ENCODE data around the gene TAB2.
A peak's percentile ranks its signal among the peaks of the same experiment; 100 is the strongest.
"Not testable (repeated sequence)": the region's sequence is repeated elsewhere in the genome, so short reads cannot be mapped to it uniquely, and the experiment has no call there.

The TAB2 gene

DNA sequence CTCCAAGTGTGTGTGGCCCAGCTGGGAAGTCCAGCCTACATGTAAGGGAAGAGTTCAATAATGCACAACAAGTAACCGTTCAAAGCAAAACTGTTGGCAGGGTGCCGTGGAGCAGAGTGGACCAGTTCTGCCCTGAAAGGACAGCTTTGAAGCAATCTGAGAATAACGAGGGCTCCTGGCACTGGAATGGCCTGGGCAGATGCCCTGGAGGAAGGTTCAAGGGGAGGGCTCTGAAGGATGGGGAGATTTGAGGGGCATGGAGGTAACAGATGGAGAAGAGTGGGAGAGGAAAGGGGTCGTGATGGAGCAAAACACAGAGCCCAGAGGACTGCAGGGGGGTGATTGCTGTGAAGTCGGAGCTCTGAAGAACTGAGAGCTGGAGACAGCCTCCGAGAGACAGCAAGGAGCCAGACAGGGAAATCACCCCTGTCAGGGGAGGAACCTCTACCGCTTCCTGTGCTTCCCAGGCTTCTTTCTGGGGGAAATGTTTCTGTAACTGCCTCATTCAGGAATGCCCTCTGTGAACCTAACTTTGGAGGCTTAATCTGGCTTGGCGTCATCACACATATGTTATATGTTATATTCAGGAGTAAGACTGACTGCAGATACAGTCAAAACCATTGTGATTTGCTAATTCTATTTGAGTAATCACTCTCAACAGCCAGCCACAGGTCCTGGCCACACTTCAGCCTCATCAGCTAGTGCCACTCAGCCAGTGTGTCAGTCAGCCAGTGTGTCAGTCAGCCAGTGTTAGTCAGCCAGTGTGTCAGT, 126.1 kb downstream of the TAB2 start:
- DNase-seq (ENCODE audit: low read depth, low spot score) = no peak

DNA sequence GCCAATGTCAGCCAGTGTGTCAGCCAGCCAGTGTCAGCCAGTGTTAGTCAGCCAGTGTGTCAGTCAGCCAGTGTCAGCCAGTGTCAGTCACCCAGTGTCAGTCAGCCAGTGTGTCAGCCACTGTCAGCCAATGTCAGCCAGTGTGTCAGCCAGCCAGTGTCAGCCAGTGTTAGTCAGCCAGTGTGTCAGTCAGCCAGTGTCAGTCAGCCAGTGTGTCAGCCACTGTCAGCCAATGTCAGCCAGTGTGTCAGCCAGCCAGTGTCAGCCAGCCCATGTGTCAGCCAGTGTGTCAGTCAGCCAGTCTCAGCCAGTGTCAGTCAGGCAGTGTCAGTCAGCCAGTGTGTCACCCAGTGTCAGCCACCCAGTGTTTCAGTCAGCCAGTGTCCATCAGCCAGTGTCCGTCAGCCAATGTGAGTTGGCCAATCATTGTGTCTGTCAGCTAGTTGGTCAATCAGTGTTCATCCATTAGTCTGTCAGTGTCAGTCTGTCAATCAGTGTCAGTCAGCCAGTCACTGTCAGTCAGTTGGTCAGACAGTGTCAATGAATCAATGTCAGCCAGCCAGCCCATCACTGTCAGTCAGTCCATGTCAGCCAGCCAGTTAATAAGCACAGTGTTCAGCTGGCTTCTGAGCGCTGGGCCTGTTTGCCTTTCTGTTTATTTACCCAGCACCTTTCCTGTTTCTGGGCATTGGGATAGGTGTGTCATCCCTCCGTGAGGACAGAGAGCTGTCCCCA, 127.0 kb downstream of the TAB2 start:
- DNase-seq (ENCODE audit: low read depth, low spot score) = not testable (repeated sequence)

DNA sequence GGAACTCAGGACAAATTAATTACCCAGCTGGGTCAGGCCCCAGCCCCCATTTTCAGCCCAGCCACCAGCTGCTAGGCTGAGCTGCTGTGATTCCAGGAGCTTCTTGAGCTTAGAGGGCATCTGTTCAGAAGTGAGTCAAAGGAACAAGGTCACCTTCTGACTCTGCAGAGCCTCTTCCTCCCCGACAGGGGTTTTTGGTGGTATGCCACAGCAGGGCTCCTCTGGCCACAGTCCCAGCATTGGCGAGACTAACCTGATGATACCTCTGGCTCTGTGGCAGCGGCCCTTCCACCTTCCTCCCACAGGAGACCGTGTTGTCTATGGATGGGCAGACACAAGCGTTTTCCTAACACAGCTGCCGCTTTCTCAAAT, 127.6 kb downstream of the TAB2 start:
- no peak for DNase-seq (ENCODE audit: low read depth, low spot score)

DNA sequence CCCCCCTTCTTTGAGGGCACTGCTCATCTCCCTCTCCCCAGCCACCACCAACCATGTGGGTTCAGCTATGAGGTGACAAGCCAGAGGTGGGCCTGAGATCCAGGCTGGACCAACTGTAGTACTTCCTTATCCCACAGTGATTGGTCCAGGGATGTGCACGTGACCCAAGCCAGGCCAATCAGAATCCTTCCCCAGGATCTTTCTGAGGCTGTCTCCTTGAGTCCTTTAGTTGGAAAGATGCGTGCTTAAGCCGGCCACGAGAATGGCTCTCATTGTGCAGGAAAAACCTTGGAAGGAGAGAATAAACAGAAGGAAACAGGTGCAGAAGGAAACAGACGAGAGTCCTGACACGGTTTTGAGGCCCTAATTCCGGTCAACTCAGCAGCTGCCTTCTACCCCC, 128.1 kb downstream of the TAB2 start:
- no peak for DNase-seq (ENCODE audit: low read depth, low spot score)

GRCh38 chr6:149446791-149447376, 129.4 kb downstream of the TAB2 start:
- no peak for DNase-seq (ENCODE audit: low read depth, low spot score)

DNA sequence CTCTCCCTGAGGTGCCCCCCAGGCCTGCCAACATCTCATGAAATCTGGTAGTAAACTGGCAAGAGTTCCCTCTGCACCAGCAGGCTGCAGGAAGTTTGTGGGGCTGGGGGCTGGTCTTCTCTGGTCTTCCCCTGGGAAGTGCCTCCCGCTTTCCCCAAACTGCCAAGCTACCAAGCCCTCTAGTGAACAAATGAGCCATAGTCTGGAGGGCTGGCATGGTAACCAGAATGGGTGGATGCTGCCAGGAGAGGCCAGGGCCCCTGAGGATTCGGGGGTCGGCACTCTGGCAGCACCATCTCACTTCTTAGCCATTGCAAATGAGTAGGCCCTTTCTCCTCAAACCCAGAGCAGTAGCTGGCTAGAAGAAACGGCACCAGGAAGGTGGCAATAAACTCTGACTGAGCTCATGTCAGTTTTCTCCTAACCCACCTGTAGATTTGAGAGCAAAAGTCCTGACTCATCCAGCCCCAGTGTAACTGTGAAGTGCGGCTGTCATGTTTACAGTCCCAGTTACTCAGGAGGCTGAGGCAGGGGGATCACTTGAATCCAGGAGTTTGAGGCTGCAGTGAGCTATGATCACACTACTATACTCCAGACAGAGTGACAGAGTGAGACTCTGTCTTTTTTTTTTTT, 131.4 kb downstream of the TAB2 start:
- DNase-seq (ENCODE audit: low read depth, low spot score) = no peak

DNA sequence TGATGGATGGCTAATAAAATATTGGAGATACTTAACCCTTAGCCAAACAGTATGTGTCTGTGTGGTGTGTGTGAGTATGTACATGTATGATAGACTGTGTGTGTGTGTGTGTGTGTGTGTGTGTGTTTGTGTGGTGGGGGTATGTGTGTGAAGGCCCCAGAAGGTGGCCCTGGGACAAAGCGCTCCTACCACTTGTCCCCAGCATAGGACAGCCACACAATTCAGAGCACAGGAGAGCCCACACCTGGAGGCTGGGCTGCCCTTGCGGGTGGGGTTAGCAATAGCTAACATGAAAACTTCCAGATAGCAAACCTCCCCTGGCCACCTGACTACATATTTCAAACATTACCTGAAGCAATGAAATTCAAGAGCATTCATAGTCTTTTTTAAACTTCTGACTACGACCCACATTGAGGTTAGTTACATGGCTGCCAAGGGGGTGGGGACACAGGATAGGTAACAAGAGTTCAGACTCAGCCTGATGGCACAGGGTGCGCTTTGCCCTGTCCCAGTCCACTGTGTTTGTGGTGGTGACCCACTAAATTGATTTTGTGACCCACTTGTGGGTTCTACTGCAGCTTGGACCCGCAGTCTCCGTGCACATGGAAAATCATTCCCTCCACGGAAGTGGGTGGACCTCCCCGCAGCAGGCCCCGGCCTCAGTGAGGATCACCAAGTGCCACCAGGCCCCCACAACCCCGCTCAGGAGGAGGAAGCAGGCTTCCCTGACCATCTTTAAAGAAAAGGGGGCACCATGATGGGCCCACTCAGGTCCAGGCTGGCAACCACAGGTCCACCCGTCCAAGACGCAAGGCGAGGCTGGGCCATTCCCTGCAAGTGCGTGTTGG, 132.5 kb downstream of the TAB2 start:
- no peak for DNase-seq (ENCODE audit: low read depth, low spot score)

DNA sequence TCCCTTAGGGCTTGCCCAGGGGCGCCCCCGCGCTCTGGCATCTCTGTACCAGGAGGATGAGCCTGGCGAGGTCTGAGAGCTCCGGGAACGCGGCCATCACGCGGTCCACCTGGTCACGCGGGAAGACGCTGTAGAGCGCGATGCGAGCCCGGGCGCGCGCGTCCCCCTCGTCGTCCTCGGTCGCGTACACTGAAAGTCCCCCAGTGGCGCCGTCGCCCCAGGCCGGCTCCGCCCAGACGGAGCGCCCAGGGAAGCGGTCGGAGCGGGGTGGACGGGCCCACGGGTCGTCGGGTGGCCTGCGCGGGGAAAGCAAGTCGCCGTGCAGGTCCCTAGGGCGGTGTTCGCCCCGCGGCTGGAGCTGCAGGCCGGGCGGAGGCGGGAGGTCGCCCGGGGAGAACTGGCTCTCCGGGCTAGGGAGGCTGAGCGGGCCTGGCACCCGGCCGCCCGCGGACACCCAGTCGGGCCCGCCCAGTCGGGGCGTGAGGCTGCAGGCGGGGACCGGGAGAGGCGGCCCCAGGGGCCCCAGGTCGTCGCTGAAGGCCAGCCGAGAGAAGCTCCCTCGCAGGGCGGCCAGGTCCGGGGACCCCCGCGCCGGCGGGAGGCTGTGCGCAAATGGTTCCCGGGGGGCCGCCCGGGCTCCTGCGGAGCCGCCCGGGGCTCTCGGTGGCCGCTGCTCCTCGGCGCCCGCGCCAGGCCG, 133.3 kb downstream of the TAB2 start:
- DNase-seq (ENCODE audit: low read depth, low spot score) = no peak

DNA sequence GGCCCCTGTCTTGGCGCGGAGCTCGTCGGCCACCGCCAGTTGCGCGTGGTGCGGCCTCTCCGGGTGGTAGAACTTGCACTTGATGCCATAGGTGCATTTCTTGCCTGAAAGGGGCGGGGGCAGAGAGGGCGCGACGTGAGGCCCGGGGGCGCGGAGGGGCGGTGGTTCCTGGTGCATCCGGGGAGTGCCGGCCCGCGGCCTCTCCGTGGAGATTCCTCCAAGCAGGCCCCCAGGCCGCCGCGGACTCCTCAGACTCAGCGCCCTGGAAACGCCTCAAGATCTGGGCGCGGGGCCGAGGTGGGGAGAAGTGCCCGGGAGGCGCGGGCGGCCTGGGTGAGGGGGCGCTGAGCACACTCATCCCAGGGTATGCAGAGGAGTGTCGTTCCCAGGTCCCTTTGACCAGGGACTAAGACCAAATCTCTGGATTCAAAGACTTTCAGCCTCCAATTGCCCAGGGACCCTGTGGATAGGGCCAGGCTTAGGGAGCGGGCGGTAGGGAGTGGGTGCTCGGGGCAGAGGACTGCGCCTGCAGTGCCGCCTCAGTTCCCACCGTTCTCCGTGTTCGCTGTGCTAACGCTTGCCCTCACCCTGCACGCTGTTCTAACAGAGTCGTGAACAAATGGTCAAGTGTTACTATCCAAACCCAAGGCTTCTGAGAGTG, 134.0 kb downstream of the TAB2 start:
- DNase-seq (ENCODE audit: low read depth, low spot score) = no peak

GRCh38 chr6:149452037-149452939, 134.8 kb downstream of the TAB2 start:
- DNase-seq (ENCODE audit: low read depth, low spot score) = no peak

DNA sequence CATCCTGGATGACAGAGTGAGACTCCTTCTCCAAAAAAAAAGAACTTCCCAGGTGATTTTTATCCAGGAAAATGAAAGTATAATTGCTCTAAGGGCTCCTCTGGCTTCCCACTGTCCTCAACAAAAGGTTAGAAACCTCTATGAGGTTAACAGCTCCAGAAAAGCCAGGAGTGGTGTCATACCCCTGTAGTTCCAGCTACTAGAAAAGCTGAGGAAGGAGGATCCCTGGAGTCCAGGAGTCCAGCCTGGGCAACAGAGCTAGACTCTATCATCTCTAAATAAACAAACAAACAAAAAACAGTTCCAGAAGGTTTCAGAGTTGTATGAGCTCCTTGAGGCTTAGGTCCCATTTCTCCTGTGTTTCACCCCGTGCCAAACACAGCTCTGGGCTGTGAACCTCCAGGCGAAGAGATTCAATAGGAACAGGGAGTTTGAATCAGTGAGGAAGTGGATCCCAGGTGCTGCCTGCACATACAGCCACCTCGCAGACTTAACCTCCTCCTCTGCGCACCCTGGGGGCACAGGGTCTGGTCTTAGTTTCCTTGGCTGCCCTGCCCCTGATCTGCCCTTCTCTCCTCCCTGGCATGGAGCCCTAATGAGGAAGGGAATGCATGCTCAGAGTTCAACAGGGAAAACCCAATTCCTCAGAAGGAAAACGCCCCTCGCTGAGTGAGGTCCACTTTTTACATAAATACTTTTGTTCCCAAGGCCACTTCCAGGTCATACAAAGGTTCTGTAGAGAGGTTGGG, 136.3 kb downstream of the TAB2 start:
- DNase-seq (ENCODE audit: low read depth, low spot score) = no peak

DNA sequence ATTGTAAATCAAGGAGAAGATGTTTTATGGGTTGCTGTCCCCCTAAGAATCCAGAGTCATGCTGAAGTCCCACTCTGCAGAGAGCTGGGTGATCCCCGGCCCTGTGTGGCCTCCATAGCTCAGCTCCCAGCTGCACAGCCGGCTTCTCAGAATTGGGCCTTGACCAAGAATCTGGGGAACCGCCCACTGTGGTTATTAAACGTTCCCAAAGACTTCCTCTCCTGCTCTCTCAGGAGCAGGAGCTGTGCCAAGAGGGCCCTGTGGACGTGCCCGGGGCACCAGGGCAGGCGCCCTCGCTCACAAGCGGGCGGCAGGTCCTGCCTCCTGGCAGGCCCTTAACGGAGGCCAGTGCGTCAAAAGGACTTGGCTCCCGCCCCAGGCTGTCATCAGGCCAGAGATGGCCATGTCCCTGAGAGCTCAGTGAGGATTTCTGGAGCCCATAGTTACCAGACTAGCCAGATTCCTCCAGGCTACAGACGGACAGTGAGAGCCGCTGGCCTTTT, 136.9 kb downstream of the TAB2 start:
- peak; percentile 78 for DNase-seq (ENCODE audit: low read depth, low spot score)

GRCh38 chr6:149455031-149455732, 137.7 kb downstream of the TAB2 start:
- DNase-seq (ENCODE audit: low read depth, low spot score) = no peak

DNA sequence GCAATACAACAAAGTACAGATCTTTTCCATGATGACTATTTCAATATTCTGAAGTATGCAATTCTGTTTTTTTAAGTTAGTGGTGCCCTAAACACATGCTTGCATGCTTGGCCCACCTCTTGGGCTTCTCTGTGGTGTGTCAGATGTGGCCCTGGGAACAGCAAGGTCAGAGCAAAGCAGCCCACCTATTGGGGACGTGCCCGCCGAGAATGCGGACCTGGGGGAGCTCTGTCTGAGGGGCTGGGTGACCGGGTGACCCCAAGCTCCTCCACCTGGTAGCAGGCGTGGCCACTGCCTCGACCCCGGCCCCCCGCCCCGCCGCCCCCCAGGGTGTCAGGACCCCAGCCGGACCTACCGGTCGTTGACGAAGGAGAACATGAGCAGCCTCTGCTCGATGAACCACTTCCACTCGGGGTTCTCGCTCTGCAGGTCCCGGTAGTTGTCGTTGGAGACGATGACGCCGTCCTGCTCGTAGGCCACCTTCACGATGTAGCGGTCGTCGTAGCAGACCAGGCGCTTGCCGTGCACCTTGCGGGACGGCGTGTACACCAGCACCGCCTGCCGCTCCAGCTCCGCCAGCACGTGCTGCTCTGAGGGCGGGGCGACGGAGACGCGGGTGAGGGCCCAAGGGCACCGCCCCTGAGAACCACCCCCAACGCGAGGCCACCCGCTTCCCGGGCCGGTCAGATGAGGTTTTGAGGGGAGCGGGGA, 139.0 kb downstream of the TAB2 start:
- no peak for DNase-seq (ENCODE audit: low read depth, low spot score)

GRCh38 chr6:149457316-149457884, 139.9 kb downstream of the TAB2 start:
- DNase-seq (ENCODE audit: low read depth, low spot score) = no peak

DNA sequence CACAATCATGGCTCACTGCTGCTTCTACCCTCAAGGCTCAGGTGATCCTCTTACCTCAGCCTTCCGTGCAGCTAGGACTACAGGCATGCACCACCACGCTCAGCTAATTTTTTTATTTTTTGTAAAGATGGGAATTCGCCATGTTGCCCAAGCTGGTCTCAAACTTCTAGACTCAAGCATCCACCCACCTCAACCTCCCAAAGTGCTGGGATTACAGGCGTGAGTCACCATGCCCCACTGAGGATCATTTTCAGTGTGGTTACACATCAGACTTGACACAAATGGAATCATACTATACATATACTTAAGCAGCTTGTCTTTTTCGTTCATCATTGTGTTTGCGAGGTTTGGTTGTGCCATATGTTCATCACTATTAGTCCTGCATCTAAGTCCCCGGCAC, 140.7 kb downstream of the TAB2 start:
- DNase-seq (ENCODE audit: low read depth, low spot score) = no peak

DNA sequence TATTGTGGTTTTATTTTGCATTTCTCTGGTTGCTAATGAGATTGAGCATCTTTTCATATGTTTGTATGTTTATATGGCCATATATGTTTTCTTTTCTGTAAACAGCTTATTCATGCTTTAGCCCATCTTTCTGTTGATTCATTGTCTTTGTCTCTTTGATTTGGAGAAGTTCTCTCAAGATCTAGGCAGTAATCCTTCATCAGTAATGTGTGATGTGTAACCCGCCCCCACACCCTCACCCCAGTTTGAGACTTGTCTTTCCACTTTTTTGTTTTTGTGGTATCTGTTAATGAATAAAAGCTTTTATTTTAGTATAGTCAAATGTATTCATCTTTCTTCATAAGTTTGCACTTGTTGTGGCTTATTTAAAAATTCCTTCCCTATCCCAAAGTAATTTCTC, 141.3 kb downstream of the TAB2 start:
- DNase-seq (ENCODE audit: low read depth, low spot score) = no peak
